Muscle layer of colon (tissue), 2 donors: Measurements from ENCODE around the gene NRP2.
A peak's percentile ranks its signal among the peaks of the same experiment; 100 is the strongest.

Experiments
- H3K27ac ChIP-seq: one replicate; pipeline ENCODE4 v1.7.0; 2013; ENCODE audit warnings: low read depth, mild to moderate bottlenecking, low read length, moderate library complexity
- H3K27me3 ChIP-seq, 2 donors: one replicate each; pipeline ENCODE4 v1.7.0; 2013; ENCODE audit warnings: low read length in 2 of 2, mild to moderate bottlenecking in 2 of 2; ENCODE audit not compliant: insufficient read depth in 2 of 2, control insufficient read depth in 1 of 2
- H3K36me3 ChIP-seq: one replicate; pipeline ENCODE4 v1.7.0; 2013; ENCODE audit warnings: mild to moderate bottlenecking, low read length; ENCODE audit not compliant: insufficient read depth
- H3K4me1 ChIP-seq: one replicate; pipeline ENCODE4 v1.7.0; 2013; ENCODE audit warnings: mild to moderate bottlenecking, low read length; ENCODE audit not compliant: insufficient read depth
- H3K4me3 ChIP-seq, 2 donors: one replicate each; pipeline ENCODE4 v1.7.0; 2013; ENCODE audit warnings: low read length in 2 of 2, low read depth in 1 of 2, mild to moderate bottlenecking in 1 of 2, moderate library complexity in 1 of 2
- H3K9ac ChIP-seq: one replicate; pipeline ENCODE4 v1.7.0; 2013; ENCODE audit warnings: low read length
- H3K9me3 ChIP-seq: one replicate; pipeline ENCODE4 v1.7.0; 2013; ENCODE audit warnings: mild to moderate bottlenecking, low read length
- donor health status: abdominal sarcoma.
- donor health status: Adenocarcinoma of cecum.

NRP2 gene

DNA sequence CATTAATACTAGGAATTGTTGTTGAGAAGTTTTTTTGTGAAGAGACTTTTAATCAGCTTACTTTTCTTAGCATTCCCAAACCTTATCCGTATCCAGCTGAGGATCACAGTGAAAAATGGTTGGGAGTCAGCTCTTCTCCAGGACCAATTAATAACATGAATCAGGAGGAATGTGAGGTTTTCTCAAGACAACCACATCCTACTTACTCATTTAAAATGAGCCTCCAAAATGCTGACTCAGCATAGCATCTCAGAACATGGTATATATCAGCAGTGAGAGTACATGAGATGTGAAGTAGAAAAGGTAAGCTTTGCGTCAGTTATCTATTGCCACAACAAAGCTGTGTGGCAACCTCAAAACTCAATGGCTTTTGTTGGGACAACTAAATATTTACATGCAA lies 140.3 kb downstream of the NRP2 start:
- H3K27ac ChIP-seq, result no peak overlapping the region
- no peak overlapping the region for H3K4me3 ChIP-seq
- H3K27me3 ChIP-seq, result no peaks in the 10 kb centered on the region
- H3K9me3 ChIP-seq, result no peaks in the 10 kb centered on the region
- H3K9ac ChIP-seq, result no peak overlapping the region
- H3K36me3 ChIP-seq, result no peaks in the 10 kb centered on the region
- peaks cover 9% of the 10 kb centered on the region for H3K4me1 ChIP-seq

GRCh38 chr2:205827809-205828365 lies 145.6 kb downstream of the NRP2 start:
- H3K4me3 ChIP-seq, result no peak overlapping the region
- H3K27ac ChIP-seq, result no peak overlapping the region
- peaks cover 9% of the 10 kb centered on the region for H3K4me1 ChIP-seq
- no peaks in the 10 kb centered on the region for H3K9me3 ChIP-seq
- no peak overlapping the region for H3K9ac ChIP-seq
- H3K27me3 ChIP-seq, result no peaks in the 10 kb centered on the region
- H3K36me3 ChIP-seq, result no peaks in the 10 kb centered on the region

GRCh38 chr2:205833864-205834263 lies 151.6 kb downstream of the NRP2 start:
- H3K27me3 ChIP-seq, result no peaks in the 10 kb centered on the region
- no peak overlapping the region for H3K4me3 ChIP-seq
- no peak overlapping the region for H3K27ac ChIP-seq
- no peak overlapping the region for H3K9ac ChIP-seq
- H3K4me1 ChIP-seq, result peaks cover 33% of the 10 kb centered on the region
- no peaks in the 10 kb centered on the region for H3K36me3 ChIP-seq
- H3K9me3 ChIP-seq, result no peaks in the 10 kb centered on the region

DNA sequence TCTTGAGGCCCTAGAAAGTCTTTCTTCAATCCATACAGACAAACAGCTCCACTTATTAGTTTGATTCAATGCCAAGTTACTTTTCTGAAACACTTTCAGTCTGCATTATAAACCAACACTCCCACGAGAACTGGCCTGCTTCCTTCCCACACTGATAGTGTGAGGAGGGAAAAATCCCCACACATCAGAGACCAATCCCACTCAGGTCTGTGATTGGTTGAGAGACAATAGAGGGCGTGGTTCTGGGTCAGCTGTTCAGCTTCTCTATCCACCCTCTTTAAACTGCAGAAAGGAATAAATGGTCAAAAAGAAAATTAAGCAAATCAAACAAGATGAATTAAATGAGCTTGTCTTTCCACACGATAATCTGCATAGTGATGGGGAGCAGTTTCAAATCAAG lies 152.5 kb downstream of the NRP2 start:
- no peak overlapping the region for H3K9ac ChIP-seq
- H3K9me3 ChIP-seq, result no peaks in the 10 kb centered on the region
- peaks cover 33% of the 10 kb centered on the region for H3K4me1 ChIP-seq

GRCh38 chr2:205835251-205835791 lies 153.0 kb downstream of the NRP2 start:
- H3K4me1 ChIP-seq, result peaks cover 33% of the 10 kb centered on the region
- H3K9me3 ChIP-seq, result no peaks in the 10 kb centered on the region
- H3K9ac ChIP-seq, result no peak overlapping the region
- no peaks in the 10 kb centered on the region for H3K27me3 ChIP-seq
- peak overlapping the region; percentile 65 for H3K27ac ChIP-seq
- peak overlapping the region in 1 of 2 donors; percentile 9 for H3K4me3 ChIP-seq
- H3K36me3 ChIP-seq, result no peaks in the 10 kb centered on the region

More for the DNA sequence above, 152.5 kb downstream of the NRP2 start:
- peak overlapping the region; percentile 65 for H3K27ac ChIP-seq
- H3K36me3 ChIP-seq, result no peaks in the 10 kb centered on the region
- peak overlapping the region in 1 of 2 donors; percentile 9 for H3K4me3 ChIP-seq
- H3K27me3 ChIP-seq, result no peaks in the 10 kb centered on the region

GRCh38 chr2:205835923-205836322 lies 153.6 kb downstream of the NRP2 start:
- Histone ChIP-seq H3K36me3 (no peaks in the 10 kb centered on the region), H3K27me3 (no peaks in the 10 kb centered on the region), H3K9ac (no peak overlapping the region), H3K4me1 (peaks cover 33% of the 10 kb centered on the region), H3K27ac (peak overlapping the region; percentile 83), H3K9me3 (no peaks in the 10 kb centered on the region), H3K4me3 (no peak overlapping the region)

DNA sequence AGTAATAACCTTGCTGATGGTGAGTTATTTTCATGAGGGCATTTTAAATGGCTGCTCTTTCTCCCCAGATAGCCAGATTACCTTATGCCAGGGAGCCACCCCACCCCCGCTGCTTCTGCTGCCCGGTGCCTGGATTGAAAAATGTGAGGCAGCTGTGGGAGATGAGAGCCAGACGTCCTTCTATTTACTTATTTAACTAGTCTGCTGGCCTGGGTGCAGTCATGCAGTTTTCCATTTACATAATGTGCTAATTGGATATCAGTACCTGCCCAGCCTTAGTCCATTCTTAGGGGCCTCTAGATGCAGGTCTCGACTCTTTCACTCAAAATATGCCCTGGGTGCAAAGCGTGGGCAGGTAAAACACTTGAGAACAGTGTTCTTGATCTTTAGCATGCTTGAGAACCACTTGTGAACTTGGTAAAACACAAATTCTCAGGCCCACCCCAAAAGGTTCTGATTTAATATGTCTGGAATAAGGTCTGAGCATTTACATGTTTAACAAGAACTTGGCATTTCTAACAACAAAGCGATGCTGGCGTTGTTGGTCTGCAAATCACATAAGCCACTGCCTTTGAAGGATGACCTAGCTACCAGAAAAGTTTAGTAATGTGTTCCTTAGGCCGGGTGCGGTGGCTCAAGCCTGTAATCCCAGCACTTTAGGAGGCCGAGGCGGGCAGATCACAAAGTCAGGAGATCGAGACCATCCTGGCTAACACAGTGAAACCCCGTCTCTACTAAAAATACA lies 154.3 kb downstream of the NRP2 start:
- Histone ChIP-seq H3K36me3 (no peaks in the 10 kb centered on the region), H3K9ac (no peak overlapping the region), H3K4me1 (peaks cover 33% of the 10 kb centered on the region), H3K4me3 (no peak overlapping the region), H3K27me3 (no peaks in the 10 kb centered on the region), H3K9me3 (no peaks in the 10 kb centered on the region), H3K27ac (peak overlapping the region; percentile 83)

DNA sequence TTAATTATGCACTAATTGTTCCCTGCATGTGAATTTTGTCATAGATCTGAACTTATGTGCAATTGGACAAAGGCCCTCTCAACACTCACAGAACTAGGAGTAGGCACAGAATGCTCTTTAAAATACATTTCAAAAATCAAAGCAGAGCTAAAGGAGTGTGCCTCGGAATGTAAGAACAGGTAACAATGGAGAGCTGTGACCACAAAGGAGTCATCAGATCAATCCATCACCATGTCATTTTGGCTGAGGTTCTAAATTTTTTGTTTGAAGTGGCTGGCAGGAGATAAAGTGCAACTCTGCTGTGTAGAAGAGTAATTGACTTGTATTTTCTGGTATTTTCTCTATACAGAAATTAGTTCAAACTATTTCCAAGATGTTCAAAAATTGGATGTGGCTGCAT lies 155.4 kb downstream of the NRP2 start:
- Histone ChIP-seq H3K27ac (peak overlapping the region; percentile 9), H3K9ac (no peak overlapping the region), H3K27me3 (no peaks in the 10 kb centered on the region), H3K36me3 (no peaks in the 10 kb centered on the region), H3K4me1 (peaks cover 33% of the 10 kb centered on the region), H3K4me3 (no peak overlapping the region), H3K9me3 (no peaks in the 10 kb centered on the region)

GRCh38 chr2:205845446-205845845 lies 163.1 kb downstream of the NRP2 start:
- Histone ChIP-seq H3K4me3 (no peak overlapping the region), H3K27ac (no peak overlapping the region), H3K27me3 (no peaks in the 10 kb centered on the region), H3K4me1 (peaks cover 8% of the 10 kb centered on the region), H3K9me3 (no peaks in the 10 kb centered on the region), H3K9ac (no peak overlapping the region), H3K36me3 (no peaks in the 10 kb centered on the region)
